ENCODE results near the gene CPNE1.

CPNE1 gene

GRCh38 chr20:35600176-35600992, 64.3 kb downstream of the CPNE1 start:
- Mint-ChIP-seq H3K27ac (no peak overlapping the region), H3K4me1 (peaks cover 11% of the 10 kb centered on the region), H3K4me3 (peak overlapping the region; percentile 63), H3K27me3 (peaks cover 95% of the 10 kb centered on the region), H3K36me3 (no peaks in the 10 kb centered on the region), H3K9me3 (no peaks in the 10 kb centered on the region)
- DNase-seq = no peak
- CTCF ChIA-PET = interaction anchor here (1.0 to 2.1 kb wide), 4 partner anchors 19 to 347 kb away, joined by 3 to 11 read pairs (median 4); no protein-coding TSS in a partner anchor

- no peak overlapping the region for H3K27ac Mint-ChIP-seq
- H3K36me3 Mint-ChIP-seq = no peaks in the 10 kb centered on the region
- H3K4me3 Mint-ChIP-seq = no peak overlapping the region
- DNase-seq = no peak
- H3K27me3 Mint-ChIP-seq = peaks cover 95% of the 10 kb centered on the region
- no peaks in the 10 kb centered on the region for H3K9me3 Mint-ChIP-seq
- CTCF ChIA-PET = no interaction called here
- H3K4me1 Mint-ChIP-seq = peaks cover 11% of the 10 kb centered on the region
Measured at GRCh38 chr20:35599776-35600120, 65.0 kb downstream of the CPNE1 start.

GRCh38 chr20:35598899-35599775, 65.6 kb downstream of the CPNE1 start:
- Mint-ChIP-seq H3K27ac (no peak overlapping the region), H3K4me3 (no peak overlapping the region), H3K9me3 (no peaks in the 10 kb centered on the region), H3K36me3 (no peaks in the 10 kb centered on the region), H3K4me1 (peaks cover 11% of the 10 kb centered on the region), H3K27me3 (peaks cover 90% of the 10 kb centered on the region)
- DNase-seq = no peak
- CTCF ChIA-PET = no interaction called here

- no peaks in the 10 kb centered on the region for H3K9me3 Mint-ChIP-seq
- DNase-seq = no peak
- H3K36me3 Mint-ChIP-seq = no peaks in the 10 kb centered on the region
- CTCF ChIA-PET = no interaction called here
- H3K27ac Mint-ChIP-seq = no peak overlapping the region
- H3K27me3 Mint-ChIP-seq = peaks cover 83% of the 10 kb centered on the region
- no peak overlapping the region for H3K4me3 Mint-ChIP-seq
- peaks cover 11% of the 10 kb centered on the region for H3K4me1 Mint-ChIP-seq
Measured at GRCh38 chr20:35598476-35598875, 66.2 kb downstream of the CPNE1 start.

- peaks cover 70% of the 10 kb centered on the region for H3K27me3 Mint-ChIP-seq
- peaks cover 11% of the 10 kb centered on the region for H3K4me1 Mint-ChIP-seq
- CTCF ChIA-PET = no interaction called here
- no peak overlapping the region for H3K4me3 Mint-ChIP-seq
- no peaks in the 10 kb centered on the region for H3K36me3 Mint-ChIP-seq
- no peak overlapping the region for H3K27ac Mint-ChIP-seq
- H3K9me3 Mint-ChIP-seq = no peaks in the 10 kb centered on the region
- DNase-seq = no peak
Measured at GRCh38 chr20:35597186-35597585, 67.5 kb downstream of the CPNE1 start.

GRCh38 chr20:35595901-35596300, 68.8 kb downstream of the CPNE1 start:
- no peak overlapping the region for H3K27ac Mint-ChIP-seq
- DNase-seq = no peak
- H3K4me3 Mint-ChIP-seq = no peak overlapping the region
- peaks cover 5% of the 10 kb centered on the region for H3K4me1 Mint-ChIP-seq
- H3K36me3 Mint-ChIP-seq = no peaks in the 10 kb centered on the region
- CTCF ChIA-PET = interaction anchor here (0.5 kb wide), 1 partner anchor 8 kb away, joined by 3 read pairs; no protein-coding TSS in a partner anchor
- peaks cover 63% of the 10 kb centered on the region for H3K27me3 Mint-ChIP-seq
- H3K9me3 Mint-ChIP-seq = no peaks in the 10 kb centered on the region

- CTCF ChIA-PET = interaction anchor here (0.5 to 1.1 kb wide), 2 partner anchors 7 to 9 kb away, joined by 3 read pairs; no protein-coding TSS in a partner anchor
- H3K9me3 Mint-ChIP-seq = no peaks in the 10 kb centered on the region
- no peaks in the 10 kb centered on the region for H3K36me3 Mint-ChIP-seq
- DNase-seq = no peak
- H3K4me3 Mint-ChIP-seq = no peak overlapping the region
- no peak overlapping the region for H3K27ac Mint-ChIP-seq
- H3K27me3 Mint-ChIP-seq = peaks cover 58% of the 10 kb centered on the region
- peaks cover under 1% of the 10 kb centered on the region for H3K4me1 Mint-ChIP-seq
Measured at GRCh38 chr20:35595456-35595855, 69.2 kb downstream of the CPNE1 start.

GRCh38 chr20:35592339-35592974, 72.2 kb downstream of the CPNE1 start:
- DNase-seq = no peak
- Mint-ChIP-seq H3K27me3 (peaks cover 28% of the 10 kb centered on the region), H3K4me1 (no peaks in the 10 kb centered on the region), H3K27ac (no peak overlapping the region), H3K36me3 (no peaks in the 10 kb centered on the region), H3K4me3 (no peak overlapping the region), H3K9me3 (no peaks in the 10 kb centered on the region)
- CTCF ChIA-PET = interaction anchor here (0.7 kb wide), 1 partner anchor 474 kb away, joined by 3 read pairs; no protein-coding TSS in a partner anchor

GRCh38 chr20:35588397-35588796, 76.3 kb downstream of the CPNE1 start:
- H3K27me3 Mint-ChIP-seq = peaks cover 8% of the 10 kb centered on the region
- no peak overlapping the region for H3K4me3 Mint-ChIP-seq
- H3K27ac Mint-ChIP-seq = no peak overlapping the region
- DNase-seq = no peak
- H3K36me3 Mint-ChIP-seq = no peaks in the 10 kb centered on the region
- no peaks in the 10 kb centered on the region for H3K4me1 Mint-ChIP-seq
- no peaks in the 10 kb centered on the region for H3K9me3 Mint-ChIP-seq
- CTCF ChIA-PET = interaction anchor here (0.7 kb wide), 1 partner anchor 7 kb away, joined by 3 read pairs; no protein-coding TSS in a partner anchor

GRCh38 chr20:35587436-35587835, 77.3 kb downstream of the CPNE1 start:
- CTCF ChIA-PET = no interaction called here
- Mint-ChIP-seq H3K27ac (no peak overlapping the region), H3K4me3 (no peak overlapping the region), H3K4me1 (no peaks in the 10 kb centered on the region), H3K27me3 (peaks cover 10% of the 10 kb centered on the region), H3K36me3 (no peaks in the 10 kb centered on the region), H3K9me3 (no peaks in the 10 kb centered on the region)
- no peak for DNase-seq

GRCh38 chr20:35586751-35587425, 77.8 kb downstream of the CPNE1 start:
- Mint-ChIP-seq H3K4me1 (no peaks in the 10 kb centered on the region), H3K9me3 (no peaks in the 10 kb centered on the region), H3K27ac (no peak overlapping the region), H3K4me3 (no peak overlapping the region), H3K36me3 (no peaks in the 10 kb centered on the region), H3K27me3 (peaks cover 15% of the 10 kb centered on the region)
- CTCF ChIA-PET = no interaction called here
- DNase-seq = no peak

GRCh38 chr20:35583636-35584560, 80.8 kb downstream of the CPNE1 start:
- Mint-ChIP-seq H3K27ac (no peak overlapping the region), H3K36me3 (no peaks in the 10 kb centered on the region), H3K4me1 (no peaks in the 10 kb centered on the region), H3K27me3 (peaks cover 20% of the 10 kb centered on the region), H3K9me3 (no peaks in the 10 kb centered on the region), H3K4me3 (no peak overlapping the region)
- no peak for DNase-seq
- CTCF ChIA-PET = no interaction called here

GRCh38 chr20:35582741-35583404, 81.8 kb downstream of the CPNE1 start:
- no peak overlapping the region for H3K27ac Mint-ChIP-seq
- CTCF ChIA-PET = no interaction called here

More at GRCh38 chr20:35582741-35583404, 81.8 kb downstream of the CPNE1 start:
- Mint-ChIP-seq H3K36me3 (no peaks in the 10 kb centered on the region), H3K9me3 (no peaks in the 10 kb centered on the region), H3K4me1 (no peaks in the 10 kb centered on the region), H3K27me3 (peaks cover 25% of the 10 kb centered on the region), H3K4me3 (no peak overlapping the region)
- DNase-seq = no peak
